ENCODE measurements around the gene LCN9.

LCN9 gene

DNA sequence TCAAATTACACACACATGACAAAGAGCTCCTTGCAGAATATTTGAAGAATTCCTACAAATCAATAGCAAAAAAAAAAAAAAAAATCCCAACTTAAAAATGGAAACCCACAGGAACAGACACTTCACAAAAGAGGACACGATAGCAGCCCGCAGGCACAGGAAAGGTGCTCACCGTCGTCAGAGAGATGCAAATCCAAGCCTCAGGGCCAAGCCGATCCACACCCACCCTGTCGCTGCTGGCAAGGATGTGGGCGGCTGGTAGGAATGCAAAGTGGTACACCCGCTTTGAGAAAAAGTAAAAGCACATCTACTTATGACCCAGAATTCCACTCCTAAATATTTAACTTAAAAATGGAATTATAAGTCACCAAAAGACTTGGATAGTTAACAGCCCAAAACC, 10.8 kb downstream of the LCN9 start:
- DNase-seq: no peak

GRCh38 chr9:135674977-135675376, 11.9 kb downstream of the LCN9 start:
- no peak for DNase-seq

DNA sequence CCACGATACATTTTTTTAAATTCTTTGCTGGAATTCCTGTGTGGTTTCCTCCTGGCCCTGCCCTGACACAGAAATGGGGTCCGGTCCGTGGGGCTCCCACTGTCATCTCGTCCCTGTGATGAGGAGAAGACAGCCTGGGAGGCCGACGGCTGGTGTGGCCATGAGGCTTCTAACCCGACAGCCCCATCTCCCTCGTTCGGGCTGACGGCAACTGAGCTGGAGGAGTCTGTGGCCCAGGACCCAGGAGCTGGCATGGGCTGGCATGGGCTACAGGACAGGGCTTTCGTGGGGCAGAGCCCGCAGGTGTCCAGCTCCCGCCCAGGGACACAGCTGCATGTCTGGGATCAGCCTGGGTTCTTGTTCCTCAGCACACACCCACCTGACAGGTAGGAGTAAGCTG, 13.8 kb downstream of the LCN9 start:
- no peak for DNase-seq

DNA sequence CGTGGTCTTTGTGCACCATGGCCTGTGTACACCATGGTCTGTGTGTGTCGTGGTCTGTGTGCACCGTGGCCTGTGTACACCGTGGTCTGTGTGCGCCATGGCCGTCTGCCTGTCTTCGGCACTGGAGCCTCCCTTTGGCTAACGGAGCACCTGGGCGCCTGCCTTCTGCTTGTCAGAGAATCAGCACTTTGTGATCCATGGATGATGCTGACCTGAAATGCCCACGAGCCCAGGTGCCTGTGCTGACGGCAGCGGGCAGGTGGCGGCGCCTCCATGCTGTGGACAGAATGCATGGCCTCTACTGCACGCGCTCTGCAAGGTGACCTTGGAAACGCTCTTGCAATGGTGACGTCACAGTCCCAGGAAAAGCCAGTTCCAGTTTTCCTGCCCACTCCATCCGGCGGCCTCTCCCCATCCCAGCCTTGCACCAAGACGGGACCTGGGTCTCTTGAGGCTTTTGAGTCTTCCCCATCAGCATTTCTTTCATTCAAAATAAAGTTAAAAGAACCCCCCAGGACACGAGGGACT, 14.6 kb downstream of the LCN9 start:
- DNase-seq: no peak

GRCh38 chr9:135678236-135679017, 15.3 kb downstream of the LCN9 start:
- no peak for DNase-seq

DNA sequence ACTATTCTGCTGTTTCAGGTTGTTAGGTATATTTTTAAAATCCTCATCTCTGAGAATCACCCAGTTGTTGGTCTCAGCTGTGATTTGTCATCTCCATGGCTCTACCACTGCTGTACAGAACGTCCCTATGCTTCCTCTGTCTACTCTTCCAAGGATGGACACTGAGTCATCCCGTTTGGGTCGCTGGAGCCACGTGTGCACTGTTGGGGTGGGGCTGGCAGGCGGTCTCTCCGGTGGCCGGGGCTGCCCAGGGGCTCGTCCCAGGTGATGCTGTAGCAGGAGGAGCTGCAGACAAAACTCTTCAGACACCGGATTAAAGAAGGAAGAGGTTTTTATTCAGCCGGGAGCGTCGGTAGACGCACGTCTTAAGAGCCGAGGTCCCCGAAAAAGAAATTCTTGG, 16.9 kb downstream of the LCN9 start:
- no peak for DNase-seq

DNA sequence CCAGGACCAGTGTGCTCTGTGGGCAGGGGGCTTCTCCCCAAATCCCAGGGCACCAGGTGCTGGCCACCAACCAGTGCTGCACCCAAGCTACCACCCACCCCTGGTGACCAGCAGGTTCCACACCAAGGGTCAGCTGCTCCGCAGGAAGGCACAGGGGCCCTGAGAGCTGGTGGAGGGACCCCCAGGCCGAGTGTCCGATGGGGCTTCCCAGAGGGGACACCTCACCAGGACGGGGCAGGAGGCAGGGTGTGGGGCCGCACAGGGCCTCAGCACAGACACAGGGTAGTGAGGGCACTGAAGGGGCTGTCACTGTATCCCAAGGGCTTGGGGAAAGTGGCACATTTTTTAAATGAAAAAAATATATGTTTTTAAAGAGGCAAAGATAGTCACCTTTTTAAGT, 18.1 kb downstream of the LCN9 start:
- DNase-seq: no peak

- DNase-seq: no peak
These were observed 20.4 kb downstream of the LCN9 start for GRCh38 chr9:135683401-135684034.

- DNase-seq: no peak
These were observed 21.6 kb downstream of the LCN9 start for GRCh38 chr9:135684691-135685090.

- DNase-seq: no peak
These were observed 24.1 kb downstream of the LCN9 start for GRCh38 chr9:135687216-135687615.

GRCh38 chr9:135689011-135689410, 25.9 kb downstream of the LCN9 start:
- no peak for DNase-seq

- no peak for DNase-seq
These were observed 27.9 kb downstream of the LCN9 start for GRCh38 chr9:135690836-135691570.

DNA sequence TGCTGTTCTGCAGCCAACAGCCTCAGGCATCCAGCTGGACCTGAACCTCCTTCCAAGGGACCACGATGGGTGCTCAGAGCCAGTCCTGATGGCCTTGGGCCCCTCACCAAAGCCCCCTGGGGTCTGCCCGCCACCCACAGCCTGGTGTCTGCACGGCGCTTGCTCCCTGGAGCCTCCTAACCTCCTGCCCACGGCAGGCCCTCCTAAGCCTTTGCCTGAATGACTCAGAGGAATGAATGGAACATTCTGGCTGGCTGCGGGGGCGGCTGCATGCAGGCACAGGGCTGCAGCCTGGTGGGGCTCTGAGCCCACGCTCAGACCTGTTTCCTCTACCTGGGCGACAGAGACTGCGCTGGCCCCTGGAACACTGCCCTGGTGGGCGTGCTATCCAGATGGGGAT, 29.3 kb downstream of the LCN9 start:
- no peak for DNase-seq

DNA sequence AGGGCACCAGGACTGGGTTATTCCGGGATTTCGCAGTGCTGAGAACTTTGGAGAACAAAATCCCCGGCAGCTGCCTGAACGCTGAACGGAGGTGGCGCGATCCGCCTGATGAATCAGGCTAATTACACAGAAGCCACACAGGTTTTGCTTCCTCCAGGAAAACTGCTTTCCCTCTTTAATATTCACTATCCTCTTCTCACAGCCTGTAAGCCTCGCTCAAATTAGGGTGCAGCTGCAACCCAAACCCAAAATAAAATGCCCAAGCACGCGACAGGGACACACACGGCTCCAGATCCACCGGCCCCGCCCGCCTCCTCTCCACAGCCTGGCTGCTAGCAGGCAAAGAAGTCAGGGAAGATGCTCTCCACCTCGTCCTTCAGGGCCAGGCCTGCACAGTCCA, 30.2 kb downstream of the LCN9 start:
- DNase-seq: no peak

- DNase-seq: no peak
These were observed 30.7 kb downstream of the LCN9 start for GRCh38 chr9:135693771-135694170.

- DNase-seq: no peak
These were observed 31.3 kb downstream of the LCN9 start for GRCh38 chr9:135694414-135694813.

DNA sequence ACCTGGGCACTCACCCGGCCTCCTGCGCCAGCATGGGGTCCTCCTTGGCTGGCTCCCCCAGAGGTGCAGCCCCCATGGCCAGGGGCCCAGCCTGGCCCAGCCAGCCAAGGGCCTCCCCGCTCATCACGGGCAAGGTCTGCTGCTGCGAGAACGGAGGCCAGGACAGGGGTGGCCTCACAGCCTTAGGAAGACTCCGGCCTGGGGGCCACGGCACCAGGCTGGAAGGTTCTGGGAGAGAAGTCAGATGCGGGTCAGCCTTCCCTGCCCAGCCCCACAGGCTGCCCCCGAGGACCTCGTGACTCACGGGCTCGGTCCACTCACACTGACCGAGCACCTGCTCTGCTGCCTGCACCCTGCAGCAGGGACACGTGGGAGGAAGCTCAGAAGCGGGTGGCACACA, 31.9 kb downstream of the LCN9 start:
- DNase-seq: no peak

DNA sequence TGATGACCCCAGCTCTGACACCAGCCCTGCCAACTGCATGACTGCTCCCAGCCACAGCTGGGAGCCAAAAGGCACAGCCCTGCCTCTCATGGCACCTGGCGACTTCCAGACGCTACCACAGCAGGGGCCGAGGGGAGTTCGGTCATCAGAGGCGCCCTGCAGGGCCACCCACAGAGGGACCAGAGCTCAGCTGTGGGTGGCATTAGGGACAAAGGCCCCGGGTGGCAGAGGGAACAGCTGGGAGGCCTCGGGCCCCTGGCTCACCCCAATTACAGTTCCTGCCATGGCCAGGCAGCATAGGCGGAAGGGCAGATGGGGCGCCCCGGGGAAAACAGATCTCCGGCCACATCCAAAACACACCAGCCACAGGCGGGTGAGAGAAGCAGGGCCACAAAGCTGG, 32.5 kb downstream of the LCN9 start:
- no peak for DNase-seq

DNA sequence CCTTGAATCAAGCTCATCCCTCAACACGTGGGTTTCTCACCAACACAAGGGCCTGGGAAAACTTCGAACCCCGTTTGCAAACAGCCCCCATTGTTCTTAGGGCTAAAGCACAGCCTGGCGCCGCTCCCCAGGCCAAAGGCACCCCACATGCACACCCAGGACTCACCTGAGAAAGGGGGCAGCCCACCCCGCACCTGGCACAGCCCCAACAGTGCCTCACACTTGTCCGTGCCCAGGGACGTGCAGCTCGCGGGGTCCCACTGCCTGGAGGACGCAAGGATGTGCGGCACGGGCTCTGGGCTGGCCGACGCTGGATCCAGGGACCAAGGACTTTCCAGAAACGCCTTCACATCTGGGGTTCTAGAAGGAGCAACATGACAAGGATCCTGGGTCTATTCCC, 33.3 kb downstream of the LCN9 start:
- no peak for DNase-seq

- DNase-seq: no peak
These were observed 34.1 kb downstream of the LCN9 start for GRCh38 chr9:135697226-135697625.

- DNase-seq: no peak
These were observed 35.1 kb downstream of the LCN9 start for GRCh38 chr9:135698236-135698635.

- DNase-seq: no peak
These were observed 35.7 kb downstream of the LCN9 start for GRCh38 chr9:135698767-135699166.

DNA sequence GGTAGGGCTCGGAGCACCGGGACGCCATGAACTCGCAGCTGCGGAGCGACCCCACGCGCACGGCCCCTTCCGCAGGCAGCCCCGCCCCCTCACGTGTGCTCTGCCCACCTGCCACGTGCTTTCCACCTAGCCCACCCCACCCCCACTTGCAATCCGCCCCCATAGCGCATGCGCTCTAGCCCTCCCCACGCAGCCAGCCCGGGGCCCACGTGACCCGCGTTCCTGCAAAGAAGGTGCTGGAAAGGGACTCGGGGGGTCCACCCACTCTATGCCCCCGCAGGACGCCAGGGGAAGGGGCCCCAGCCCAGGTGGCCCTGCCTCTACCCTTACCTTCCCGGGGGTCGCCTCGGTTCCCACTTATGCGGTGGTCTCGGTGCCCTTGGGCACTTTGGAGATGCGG, 36.3 kb downstream of the LCN9 start, which contains the start of gene SOHLH1:
Gene SOHLH1, minus strand, starts transcription at position 42 of the 400 bp plus-strand sequence. Its CDS starts 14 bp downstream, at position 28.
- no peak for DNase-seq

DNA sequence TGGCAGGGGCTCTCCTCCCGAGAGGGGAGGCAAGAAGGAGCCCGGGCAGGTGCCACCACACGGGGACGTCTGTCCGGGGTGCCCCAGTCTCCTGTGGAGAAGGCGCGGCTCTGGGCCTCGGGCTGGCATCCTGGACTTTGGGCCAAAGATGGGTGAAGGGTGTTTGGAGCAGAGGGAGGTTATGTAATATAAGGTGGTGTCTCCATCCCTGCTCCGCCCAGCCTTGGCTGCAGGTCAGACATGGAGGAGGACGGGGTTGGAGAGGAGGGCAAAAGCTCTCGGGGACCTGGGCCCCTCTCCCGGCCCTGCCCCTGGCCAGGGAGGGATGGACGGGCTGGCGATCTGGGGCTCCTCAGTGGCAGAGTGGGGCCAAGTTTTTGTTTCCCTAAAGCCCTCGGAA, 37.4 kb downstream of the LCN9 start:
- DNase-seq: no peak
